IPS DF 19.7 (cell line): ENCODE data around the gene RTTN.

Experiments used
- DNase-seq: peaks from one replicate; pipeline ENCODE4 v3.0.0-alpha.2; 2013; ENCODE audit warnings: low read depth, low spot score

The RTTN gene

DNA sequence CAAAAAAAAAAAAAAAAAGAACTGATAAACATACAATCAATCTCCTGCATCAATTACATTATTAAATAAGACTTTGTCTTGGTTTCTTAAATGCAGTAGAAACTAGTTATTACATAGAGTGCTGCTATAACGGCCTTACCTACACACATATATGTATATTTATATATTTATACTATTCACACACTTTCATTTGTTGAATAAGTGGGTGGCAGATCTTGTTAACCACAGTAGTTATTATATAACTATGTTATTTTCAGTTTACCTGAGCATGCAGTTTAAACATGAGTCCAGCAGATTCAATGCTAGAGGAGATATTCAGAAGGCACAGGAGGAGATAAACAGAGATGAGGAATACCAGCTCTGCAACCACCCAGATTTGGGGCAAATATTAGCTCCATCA lies 176.3 kb downstream of the RTTN start:
- DNase-seq, result no peak

DNA sequence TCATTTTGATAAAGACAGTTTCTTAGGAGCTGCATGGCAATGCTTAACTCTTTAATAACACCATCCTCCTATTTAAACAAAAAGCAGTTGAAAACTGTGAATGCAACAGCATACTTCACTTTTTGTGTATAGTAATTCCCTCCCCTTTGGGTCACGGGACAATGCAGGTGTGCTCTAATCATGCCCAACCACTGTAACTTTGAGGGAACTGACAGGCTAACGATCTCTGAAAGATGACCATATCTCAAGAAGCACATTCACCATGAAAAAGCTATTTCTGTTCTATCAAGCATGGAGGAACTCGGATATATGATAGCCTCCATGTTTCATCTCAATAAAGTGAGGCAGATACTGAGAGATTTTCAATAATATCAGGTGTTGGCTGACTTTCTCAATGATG lies 176.8 kb downstream of the RTTN start:
- DNase-seq, result no peak

DNA sequence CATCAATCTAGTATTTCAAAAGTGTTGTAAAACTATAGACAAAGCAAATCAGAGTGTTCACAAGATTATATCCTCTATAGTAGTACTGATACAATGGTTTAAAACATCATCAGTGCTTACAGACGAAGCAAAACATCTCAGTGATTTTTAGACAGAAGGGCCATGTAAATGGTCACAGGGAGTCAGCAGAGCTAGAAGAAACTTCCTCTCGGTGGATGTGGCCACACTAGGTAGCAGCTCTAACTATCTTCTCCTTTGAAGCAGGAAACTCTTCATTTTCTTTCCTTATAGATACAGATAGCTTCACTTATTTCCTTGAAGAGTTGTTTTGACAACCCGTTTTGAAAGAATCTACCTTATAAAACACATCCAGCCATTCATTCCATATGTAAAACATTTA lies 177.4 kb downstream of the RTTN start:
- no peak for DNase-seq

- DNase-seq, result no peak
These were observed 179.9 kb downstream of the RTTN start for GRCh38 chr18:70025580-70025979.

DNA sequence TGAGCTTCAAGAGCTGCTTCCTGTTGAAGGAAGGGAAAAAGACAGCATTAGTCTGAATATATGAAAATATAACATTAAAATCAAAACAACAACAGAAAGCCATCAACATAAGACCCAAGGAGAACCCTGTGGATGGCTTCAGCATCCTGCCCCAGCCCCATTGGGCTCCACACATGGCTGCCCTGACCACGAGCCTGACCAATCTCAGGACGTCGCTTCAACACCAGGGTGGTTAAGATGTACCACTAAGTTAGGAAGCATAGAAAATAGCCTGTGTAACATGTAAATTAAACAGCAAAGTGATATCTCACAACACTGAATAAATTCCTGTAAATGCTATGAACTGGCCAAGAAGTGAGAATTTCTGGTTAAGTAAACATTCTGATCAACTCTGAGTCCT lies 180.7 kb downstream of the RTTN start:
- DNase-seq, result no peak

DNA sequence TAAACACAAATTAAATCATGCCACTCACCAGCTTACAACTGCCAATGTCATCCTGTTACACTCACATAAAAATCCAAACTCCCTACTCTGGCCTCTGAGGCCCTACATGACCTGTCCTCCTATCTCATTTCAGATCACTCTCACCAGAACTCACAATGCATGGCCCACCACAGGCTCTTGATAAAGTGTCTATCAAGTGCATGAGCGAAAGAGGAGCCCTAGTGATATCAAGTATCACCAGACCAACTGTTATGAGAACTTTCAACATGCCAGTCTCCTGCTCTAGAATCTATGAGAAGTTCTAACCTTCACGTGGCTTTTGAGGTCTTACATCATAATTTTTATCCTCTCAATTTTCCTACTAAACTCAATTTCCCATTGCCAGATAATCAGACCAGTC lies 181.4 kb downstream of the RTTN start:
- no peak for DNase-seq

DNA sequence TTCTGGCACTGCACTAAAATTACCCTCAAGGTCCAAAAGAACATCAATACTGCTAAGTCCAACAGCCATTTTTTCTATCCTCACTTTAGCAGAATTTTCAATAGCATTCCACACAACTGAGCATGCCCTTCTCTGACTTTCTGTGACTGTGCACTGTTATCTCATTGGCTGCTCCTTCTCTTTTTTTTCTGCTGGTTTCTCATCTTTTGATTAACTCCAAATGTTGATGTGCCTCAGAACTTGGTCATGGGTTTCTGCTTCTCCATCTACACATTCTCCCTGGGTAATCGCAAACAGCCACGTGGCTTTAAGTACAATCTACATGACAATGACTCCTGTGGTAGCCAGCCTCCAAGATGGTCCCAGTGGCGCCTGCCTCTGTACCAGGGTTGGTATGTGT lies 182.9 kb downstream of the RTTN start:
- DNase-seq, result no peak

- no peak for DNase-seq
These were observed 184.0 kb downstream of the RTTN start for GRCh38 chr18:70021498-70021897.

GRCh38 chr18:70021043-70021442 lies 184.4 kb downstream of the RTTN start:
- DNase-seq, result no peak

DNA sequence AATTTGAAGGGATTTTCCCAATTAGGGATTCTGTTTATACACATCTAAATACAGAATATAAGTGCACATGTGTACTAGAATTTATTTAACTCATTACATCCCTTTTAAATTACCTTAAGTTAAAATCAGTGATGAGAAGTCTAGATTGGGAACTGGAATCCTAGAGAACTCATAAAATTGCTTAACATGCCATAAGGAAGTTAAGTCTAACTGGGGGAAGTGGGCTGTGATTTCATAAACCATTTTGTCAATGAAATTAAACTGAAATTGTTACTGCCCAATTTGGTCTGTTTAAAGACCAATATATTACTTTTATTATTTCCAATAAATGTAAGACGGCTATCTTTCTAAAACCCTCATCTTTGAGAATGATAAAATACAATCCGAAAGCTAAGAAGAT lies 185.5 kb downstream of the RTTN start:
- no peak for DNase-seq

GRCh38 chr18:70019136-70019535 lies 186.4 kb downstream of the RTTN start:
- no peak for DNase-seq

DNA sequence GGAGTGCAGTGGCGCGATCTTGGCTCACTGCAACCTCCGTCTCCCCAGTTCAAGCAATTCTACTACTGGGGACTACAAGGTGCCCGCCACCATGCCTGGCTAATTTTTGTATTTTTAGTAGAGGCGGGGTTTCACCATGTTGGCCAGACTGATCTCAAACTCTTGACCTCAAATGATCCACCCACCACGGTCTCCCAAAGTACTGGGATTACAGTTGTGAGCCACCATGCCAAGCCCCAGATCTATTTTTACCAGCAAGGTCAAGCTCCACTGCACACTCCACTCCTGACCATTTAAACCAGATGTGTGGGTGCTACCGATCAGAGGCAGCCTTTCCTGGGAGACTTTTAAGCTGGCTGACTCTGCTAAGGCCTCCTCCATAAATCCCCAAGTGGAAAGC lies 190.4 kb downstream of the RTTN start:
- DNase-seq, result no peak

GRCh38 chr18:70005580-70005979 lies 199.9 kb downstream of the RTTN start:
- no peak for DNase-seq

DNA sequence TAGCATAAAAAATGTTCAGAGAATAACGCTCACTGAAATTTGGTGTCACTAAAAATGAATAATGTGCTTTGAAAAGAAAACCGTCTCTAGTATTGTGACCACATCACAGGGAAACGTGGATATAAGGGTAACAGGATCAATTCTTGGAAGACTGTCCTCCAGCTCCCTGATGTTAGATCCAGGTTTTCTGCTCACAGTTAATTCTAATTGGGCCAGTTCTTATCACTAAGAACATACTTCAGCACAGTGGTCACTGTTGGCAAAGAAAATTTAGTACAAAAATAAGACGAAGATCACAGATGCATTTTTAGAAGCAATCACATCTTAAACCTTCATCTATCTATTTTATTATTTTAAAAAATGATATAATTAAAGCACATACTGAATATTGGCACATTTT lies 200.8 kb downstream of the RTTN start:
- no peak for DNase-seq

- DNase-seq, result no peak
These were observed 205.8 kb downstream of the RTTN start for GRCh38 chr18:69999656-70000055.

DNA sequence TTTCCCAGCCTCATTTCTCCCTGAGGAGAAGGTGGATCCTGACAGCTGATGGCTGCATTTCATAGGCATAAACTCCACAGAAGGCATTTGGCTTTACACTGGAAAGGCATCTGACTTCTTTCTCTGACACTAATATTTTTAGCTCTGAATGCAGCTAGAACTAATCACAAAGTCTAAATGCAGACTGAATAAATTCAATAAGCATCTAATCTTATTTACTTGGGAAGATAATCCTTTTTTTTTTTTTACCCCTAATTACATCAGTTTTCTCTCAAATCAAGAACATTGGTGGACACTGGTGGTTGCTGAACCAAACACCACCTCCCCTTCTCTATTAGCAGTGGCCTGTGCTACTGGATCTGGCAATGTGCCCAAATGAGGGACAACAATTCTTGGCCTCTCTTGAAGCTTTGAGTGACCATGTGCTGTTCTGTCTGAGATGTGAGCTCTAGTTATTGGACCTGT lies 206.9 kb downstream of the RTTN start:
- no peak for DNase-seq

- DNase-seq, result no peak
These were observed 208.3 kb downstream of the RTTN start for GRCh38 chr18:69996951-69997798.

- no peak for DNase-seq
These were observed 209.1 kb downstream of the RTTN start for GRCh38 chr18:69996417-69996816.

- no peak for DNase-seq
These were observed 209.7 kb downstream of the RTTN start for GRCh38 chr18:69995774-69996173.

DNA sequence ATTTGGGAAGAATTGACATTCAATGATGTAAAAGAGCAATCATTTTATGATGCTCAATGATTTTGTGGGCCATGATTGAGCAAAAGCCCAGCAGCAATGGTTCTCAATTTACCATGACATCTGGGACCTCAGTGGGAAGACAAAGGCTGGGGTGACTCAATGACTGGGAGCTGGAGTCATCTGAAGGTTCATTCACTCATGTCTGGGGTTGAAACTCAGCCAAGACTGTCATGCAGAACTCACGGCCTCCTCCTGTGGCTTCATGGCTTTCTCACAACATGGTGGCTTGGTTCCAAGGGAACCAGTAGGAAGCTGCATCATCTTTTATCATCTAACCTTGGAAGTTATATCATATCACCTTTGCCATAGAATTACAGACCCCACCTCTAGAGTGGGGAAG lies 212.7 kb downstream of the RTTN start:
- DNase-seq, result no peak

- DNase-seq, result no peak
These were observed 217.6 kb downstream of the RTTN start for GRCh38 chr18:69987870-69988269.

GRCh38 chr18:69985239-69985638 lies 220.2 kb downstream of the RTTN start:
- DNase-seq, result no peak

DNA sequence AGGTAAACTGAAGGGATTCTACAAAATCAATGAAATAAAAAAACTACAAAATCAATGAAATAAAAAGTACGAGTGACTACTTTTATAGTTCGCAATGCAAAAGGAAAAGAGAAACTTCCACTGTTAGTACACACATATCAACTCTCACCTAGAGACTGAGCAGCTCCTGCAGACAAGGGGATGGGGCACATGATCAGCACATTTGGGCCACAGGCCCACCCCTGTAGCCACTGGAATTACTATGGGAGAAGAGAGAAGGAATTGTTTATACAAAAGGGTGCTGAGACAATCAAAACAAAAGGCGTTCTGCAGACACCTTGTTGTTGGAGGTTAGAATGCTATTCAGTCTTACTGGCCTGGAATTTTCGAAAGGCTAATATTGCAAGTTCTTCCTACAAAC lies 223.1 kb downstream of the RTTN start:
- no peak for DNase-seq

DNA sequence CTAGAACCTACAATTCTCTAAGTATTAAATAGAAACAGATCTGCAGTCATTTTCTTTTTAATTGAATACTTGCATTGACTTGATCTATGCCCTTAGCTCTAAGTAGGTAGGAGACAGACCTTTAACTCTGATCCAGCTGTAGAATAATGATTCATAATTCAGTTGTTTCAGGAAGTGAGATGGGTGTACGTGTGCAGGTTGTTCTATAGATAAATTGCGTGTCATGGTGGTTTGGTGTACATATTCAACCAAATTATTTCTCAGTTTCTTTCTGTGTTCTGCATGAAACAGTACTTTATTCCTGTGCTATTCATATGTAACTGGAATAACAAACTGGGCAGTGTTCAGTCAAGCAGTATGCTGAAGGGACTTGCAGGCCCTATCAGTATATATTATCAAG lies 223.5 kb downstream of the RTTN start:
- DNase-seq, result no peak
